MCF 10A (cell line): ENCODE data around the gene C1QTNF8. TPM values are rescaled to one million over a fixed set of nuclear protein-coding genes. Genes with fewer than 3 reads are reported as not detected.

Experiments
- BruUV-seq: library from RNA; stranded (reverse); fragments of 400-500 nt; replicated peaks from 2 replicates; lab custom pipeline; 2021; lab: Mats Ljungman, UMichigan
- CTCF ChIA-PET: fragments of 300-600 bp; sonication (Branson Sonifier 250); formaldehyde crosslinking; extraction: SDS; loops from one replicate; lab custom pipeline; 2021; ENCODE audit warnings: antibody characterized with exemption, inconsistent platforms; lab: Yijun Ruan, JAX
- POLR2A ChIA-PET: fragments of 300-600, 350-650 bp; sonication (Branson Sonifier 250); formaldehyde crosslinking; extraction: SDS; loops from one replicate; lab custom pipeline; 2020; ENCODE audit warnings: antibody characterized with exemption, inconsistent platforms; lab: Yijun Ruan, JAX
- DNase-seq: peaks from one replicate; pipeline ENCODE4 v3.0.0-alpha.2; 2018; ENCODE audit not compliant: unreplicated experiment
- H3K27ac Mint-ChIP-seq: one replicate; pipeline ENCODE4 v1.8.0; 2022; ENCODE audit warnings: mild to moderate bottlenecking, low read depth, mixed read lengths; ENCODE audit not compliant: unreplicated experiment
- H3K27me3 Mint-ChIP-seq: one replicate; pipeline ENCODE4 v1.8.0; 2022; ENCODE audit warnings: mixed read lengths; ENCODE audit not compliant: insufficient read depth, unreplicated experiment
- H3K36me3 Mint-ChIP-seq: one replicate; pipeline ENCODE4 v1.8.0; 2022; ENCODE audit warnings: mild to moderate bottlenecking, moderate library complexity, mixed read lengths; ENCODE audit not compliant: insufficient read depth, unreplicated experiment
- H3K4me1 Mint-ChIP-seq: one replicate; pipeline ENCODE4 v1.8.0; 2022; ENCODE audit warnings: mixed read lengths; ENCODE audit not compliant: insufficient read depth, unreplicated experiment
- H3K4me3 Mint-ChIP-seq: one replicate; pipeline ENCODE4 v1.8.0; 2022; ENCODE audit warnings: mild to moderate bottlenecking, moderate library complexity, mixed read lengths; ENCODE audit not compliant: unreplicated experiment
- H3K9me3 Mint-ChIP-seq: one replicate; pipeline ENCODE4 v1.8.0; 2022; ENCODE audit warnings: mixed read lengths; ENCODE audit not compliant: unreplicated experiment
- intact Hi-C: fragments of 100-400 bp; cut with micrococcal nuclease; formaldehyde crosslinking; loops from 2 replicates; pipeline ENCODE4 v1.14.1; 2022
- total RNA-seq: library from RNA; stranded (reverse); gene quantifications from 2 replicates; pipeline ENCODE4 v1.2.3, GENCODE V29; 2022
- TF ChIP-seq, protein P1 (sequence below): fragments of 200-600 bp; IDR thresholded peaks from one replicate; pipeline ENCODE4 v1.8.0; 2022; ENCODE audit warnings: antibody characterized with exemption, mild to moderate bottlenecking; ENCODE audit not compliant: unreplicated experiment

C1QTNF8 gene
- total RNA-seq, 1 experiment from 2014 or later, result not detected

DNA sequence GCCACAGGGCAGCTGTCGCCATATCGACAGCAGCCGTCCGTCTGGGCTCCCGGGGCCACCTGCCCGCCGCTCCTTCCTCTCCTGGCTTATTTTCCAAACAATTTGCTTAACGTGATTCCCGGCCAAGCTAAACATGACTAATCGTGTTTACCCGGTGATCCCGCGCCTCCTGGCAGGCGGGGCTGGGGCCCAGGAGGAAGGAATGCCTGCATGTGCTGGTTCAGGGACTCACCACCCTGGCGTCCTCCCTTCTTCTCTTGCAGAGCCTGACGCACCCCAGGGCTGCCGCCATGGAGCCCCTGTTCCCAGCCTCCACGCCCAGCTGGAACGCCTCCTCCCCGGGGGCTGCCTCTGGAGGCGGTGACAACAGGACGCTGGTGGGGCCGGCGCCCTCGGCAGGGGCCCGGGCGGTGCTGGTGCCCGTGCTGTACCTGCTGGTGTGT lies 17.4 kb downstream of the C1QTNF8 start:
- CTCF ChIA-PET, result interaction anchor here (1.0 kb wide), 1 partner anchor 269 kb away, joined by 4 read pairs; no protein-coding TSS in a partner anchor
- POLR2A ChIA-PET, result interaction anchor here (0.6 to 1.2 kb wide), 3 partner anchors 224 to 628 kb away, joined by 3 to 5 read pairs (median 3); no protein-coding TSS in a partner anchor

DNA sequence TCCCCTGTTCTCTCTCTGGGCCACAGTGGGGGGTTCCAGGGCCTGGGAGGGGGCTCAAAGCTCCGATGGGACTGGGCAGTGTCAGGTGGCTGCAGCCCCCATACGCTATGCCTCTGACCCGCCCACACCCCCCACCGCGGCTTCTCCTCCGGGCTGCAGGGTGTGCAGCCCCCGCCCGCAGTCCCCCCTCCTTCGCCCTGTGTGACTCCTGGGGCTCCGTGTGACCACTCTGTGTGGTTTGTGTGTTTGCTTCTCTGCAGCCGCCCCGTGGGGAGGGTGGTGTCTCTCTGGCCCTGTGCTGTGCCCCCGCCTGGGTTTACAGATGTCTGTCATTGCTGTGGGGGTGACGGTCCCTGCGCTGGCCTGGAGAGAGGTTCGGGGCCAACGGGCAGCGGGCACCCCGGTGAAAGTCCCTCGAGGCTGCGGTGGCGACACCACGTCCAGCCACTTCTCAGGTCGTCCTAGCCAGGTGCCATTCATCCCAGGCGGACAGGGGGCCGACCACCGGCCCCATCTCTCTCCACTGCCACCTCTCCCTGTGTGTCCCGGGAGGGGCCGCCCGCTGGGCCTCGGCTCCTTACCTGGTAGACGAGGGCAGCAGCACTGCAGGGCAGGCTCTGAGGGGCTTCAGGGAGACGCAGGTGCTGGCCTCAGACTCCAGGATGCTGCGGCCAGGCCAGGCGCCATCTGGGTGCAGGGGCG lies 18.0 kb downstream of the C1QTNF8 start:
- H3K27me3 Mint-ChIP-seq, result peaks cover 18% of the 10 kb centered on the region
- TF ChIP-seq, protein P1, sequence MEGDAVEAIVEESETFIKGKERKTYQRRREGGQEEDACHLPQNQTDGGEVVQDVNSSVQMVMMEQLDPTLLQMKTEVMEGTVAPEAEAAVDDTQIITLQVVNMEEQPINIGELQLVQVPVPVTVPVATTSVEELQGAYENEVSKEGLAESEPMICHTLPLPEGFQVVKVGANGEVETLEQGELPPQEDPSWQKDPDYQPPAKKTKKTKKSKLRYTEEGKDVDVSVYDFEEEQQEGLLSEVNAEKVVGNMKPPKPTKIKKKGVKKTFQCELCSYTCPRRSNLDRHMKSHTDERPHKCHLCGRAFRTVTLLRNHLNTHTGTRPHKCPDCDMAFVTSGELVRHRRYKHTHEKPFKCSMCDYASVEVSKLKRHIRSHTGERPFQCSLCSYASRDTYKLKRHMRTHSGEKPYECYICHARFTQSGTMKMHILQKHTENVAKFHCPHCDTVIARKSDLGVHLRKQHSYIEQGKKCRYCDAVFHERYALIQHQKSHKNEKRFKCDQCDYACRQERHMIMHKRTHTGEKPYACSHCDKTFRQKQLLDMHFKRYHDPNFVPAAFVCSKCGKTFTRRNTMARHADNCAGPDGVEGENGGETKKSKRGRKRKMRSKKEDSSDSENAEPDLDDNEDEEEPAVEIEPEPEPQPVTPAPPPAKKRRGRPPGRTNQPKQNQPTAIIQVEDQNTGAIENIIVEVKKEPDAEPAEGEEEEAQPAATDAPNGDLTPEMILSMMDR, result no peak
- no peaks in the 10 kb centered on the region for H3K9me3 Mint-ChIP-seq
- H3K4me1 Mint-ChIP-seq, result peaks cover 19% of the 10 kb centered on the region
- H3K4me3 Mint-ChIP-seq, result peak overlapping the region; percentile 23
- no peak for DNase-seq
- H3K36me3 Mint-ChIP-seq, result no peaks in the 10 kb centered on the region
- CTCF ChIA-PET, result no interaction called here
- POLR2A ChIA-PET, result interaction anchor here (0.6 to 1.2 kb wide), 2 partner anchors 223 to 231 kb away, joined by 3 to 5 read pairs; no protein-coding TSS in a partner anchor
- intact Hi-C loops, result no loop called here
- H3K27ac Mint-ChIP-seq, result peak overlapping the region; percentile 23
- no TSS peak for BruUV-seq

More for the DNA sequence above, 17.4 kb downstream of the C1QTNF8 start:
- Mint-ChIP-seq H3K4me1 (peaks cover 19% of the 10 kb centered on the region), H3K27me3 (peaks cover 18% of the 10 kb centered on the region), H3K9me3 (no peaks in the 10 kb centered on the region), H3K27ac (peak overlapping the region; percentile 23), H3K36me3 (no peaks in the 10 kb centered on the region), H3K4me3 (peak overlapping the region; percentile 23)
- TF ChIP-seq, protein P1, result no peak
- no TSS peak for BruUV-seq
- intact Hi-C loops, result no loop called here
- peak; percentile 90 for DNase-seq

DNA sequence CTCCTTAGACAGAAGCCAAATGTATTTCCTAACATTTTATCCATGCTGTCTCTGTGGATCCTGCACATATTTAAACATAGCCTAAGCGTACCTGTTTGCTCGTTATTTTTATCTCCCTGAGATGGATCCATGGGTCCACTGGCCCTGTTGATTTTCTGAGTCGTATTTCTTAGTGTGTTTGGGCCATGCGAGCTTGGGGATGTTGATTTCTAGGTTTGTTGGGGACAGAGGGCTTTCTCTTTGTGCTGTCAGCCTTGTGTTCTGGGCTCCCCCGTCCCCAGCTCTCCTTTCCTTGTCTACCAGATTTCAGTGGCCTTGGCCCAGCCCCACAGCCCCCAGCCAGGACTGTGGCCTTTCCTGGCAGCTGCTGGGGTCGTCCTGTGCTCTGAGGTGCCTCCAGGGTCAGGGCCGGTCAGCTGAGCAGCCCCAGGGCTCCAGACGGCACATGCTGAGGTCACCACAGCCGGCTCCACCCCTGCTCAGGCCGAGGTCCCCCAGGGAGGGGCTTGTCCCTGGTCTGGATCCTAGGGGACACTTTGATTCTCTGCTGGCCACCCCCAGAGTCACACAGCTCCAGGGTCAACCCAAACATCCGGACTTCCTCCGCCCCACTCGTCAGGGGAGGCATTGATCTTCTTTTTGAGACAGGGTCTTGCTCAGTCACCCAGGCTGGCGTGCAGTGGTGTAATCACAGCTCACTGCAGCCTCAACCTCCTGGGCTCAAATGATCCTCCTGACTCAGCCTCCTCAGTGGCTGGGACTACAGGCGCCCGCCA lies 19.1 kb downstream of the C1QTNF8 start:
- no TSS peak for BruUV-seq
- CTCF ChIA-PET, result no interaction called here
- intact Hi-C loops, result no loop called here
- peaks cover 18% of the 10 kb centered on the region for H3K27me3 Mint-ChIP-seq
- no peak overlapping the region for H3K4me3 Mint-ChIP-seq
- H3K9me3 Mint-ChIP-seq, result no peaks in the 10 kb centered on the region
- no peak overlapping the region for H3K27ac Mint-ChIP-seq
- POLR2A ChIA-PET, result no interaction called here
- TF ChIP-seq, protein P1, result no peak
- peaks cover 11% of the 10 kb centered on the region for H3K4me1 Mint-ChIP-seq
- H3K36me3 Mint-ChIP-seq, result no peaks in the 10 kb centered on the region
- DNase-seq, result no peak

DNA sequence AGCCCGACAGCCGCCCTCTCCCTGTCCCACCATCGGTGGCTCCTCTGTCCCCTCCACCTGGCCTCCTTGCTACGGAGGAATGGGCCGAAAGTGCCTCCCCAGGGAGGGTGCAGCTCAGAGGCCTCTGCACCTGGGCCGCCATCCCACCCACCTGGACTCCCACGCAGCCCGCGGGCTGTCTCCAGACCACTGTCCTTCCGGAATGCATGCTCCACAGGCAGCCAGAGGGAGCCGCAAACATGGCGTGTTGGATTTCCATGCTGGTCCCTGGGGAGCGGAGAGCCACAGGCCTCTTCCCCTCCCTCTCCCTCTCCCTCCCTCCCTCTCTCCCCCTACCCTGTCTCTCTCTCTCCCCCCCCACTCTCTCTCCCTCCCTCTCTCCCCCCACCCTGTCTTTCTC lies 20.5 kb downstream of the C1QTNF8 start:
- Mint-ChIP-seq H3K9me3 (no peaks in the 10 kb centered on the region), H3K36me3 (no peaks in the 10 kb centered on the region), H3K4me3 (no peak overlapping the region), H3K27ac (no peak overlapping the region), H3K27me3 (peaks cover 18% of the 10 kb centered on the region), H3K4me1 (peaks cover 11% of the 10 kb centered on the region)
- DNase-seq, result no peak
- TF ChIP-seq, protein P1, result no peak
- ChIA-PET CTCF (interaction anchor here (0.6 kb wide), 2 partner anchors 75 to 150 kb away, joined by 3 read pairs; no protein-coding TSS in a partner anchor), POLR2A (no interaction called here)
- intact Hi-C loops, result no loop called here
- BruUV-seq, result no TSS peak
